Stimulated activated CD8-positive, alpha-beta memory T cell treated with anti-CD3 and anti-CD28 coated beads, Interleukin-12 subunit alpha, Interleukin-12 subunit beta, amount 100 ng/mL, for 24 hours (primary cell): ENCODE results near the gene SETD3.

Experiments
- DNase-seq: peaks from one replicate; pipeline ENCODE4 v3.0.0-alpha.2; 2020; ENCODE audit errors: extremely low read depth

The SETD3 gene

DNA sequence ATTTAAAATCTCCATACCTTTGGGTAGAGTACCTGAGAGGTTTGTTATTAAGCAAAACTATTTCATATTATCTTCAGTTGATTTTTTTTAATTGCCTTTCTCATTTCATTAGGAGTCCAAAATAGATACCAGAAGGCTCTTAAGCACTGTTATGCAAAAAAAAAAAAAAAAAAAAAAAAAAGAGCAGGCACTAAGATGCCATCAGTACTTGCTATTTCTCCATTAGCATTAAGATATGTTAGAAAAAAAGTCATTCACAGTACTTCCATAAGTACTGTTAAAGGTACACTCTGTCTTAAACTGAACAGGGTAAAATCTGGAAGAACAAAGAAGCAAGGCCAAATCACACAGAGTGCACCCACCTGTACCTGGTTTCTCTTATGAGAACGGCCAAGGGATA lies 57.2 kb downstream of the SETD3 start:
- no peak for DNase-seq

DNA sequence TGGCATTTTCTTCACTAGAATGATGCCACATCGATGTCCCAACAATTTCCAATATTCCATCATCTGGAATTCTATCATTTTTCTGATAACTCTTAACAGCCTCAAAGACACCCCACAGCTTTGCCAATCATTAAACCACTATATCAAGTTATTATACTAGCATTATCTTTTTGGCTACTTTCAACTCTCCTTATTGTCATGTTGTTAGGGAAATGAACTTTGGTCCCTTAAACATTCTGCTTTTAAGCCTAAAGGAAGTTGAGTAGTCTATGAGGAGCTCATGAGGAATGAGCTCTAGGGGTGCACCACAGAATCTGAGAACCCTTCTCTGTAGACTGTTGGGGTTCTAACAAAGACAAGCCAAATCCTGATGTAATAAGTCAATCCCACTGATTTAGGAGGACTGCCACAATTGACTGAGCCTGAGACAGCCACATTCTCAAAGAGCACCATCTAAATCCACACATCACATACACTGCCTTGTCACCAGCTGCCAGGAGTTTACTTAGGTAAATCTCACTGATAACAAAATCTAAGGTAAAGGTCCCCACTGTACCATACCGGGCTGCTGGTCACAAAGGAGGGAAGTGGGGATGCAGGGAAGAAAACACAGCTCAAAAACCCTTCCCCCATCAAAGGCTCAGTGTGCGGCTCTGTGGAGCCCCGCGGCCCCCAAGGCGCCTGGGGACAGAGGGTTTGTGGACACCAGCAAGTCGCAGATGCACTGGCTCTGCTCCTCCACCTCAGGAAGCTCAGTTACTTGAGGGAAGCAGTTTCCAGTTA lies 58.2 kb downstream of the SETD3 start:
- DNase-seq = no peak

DNA sequence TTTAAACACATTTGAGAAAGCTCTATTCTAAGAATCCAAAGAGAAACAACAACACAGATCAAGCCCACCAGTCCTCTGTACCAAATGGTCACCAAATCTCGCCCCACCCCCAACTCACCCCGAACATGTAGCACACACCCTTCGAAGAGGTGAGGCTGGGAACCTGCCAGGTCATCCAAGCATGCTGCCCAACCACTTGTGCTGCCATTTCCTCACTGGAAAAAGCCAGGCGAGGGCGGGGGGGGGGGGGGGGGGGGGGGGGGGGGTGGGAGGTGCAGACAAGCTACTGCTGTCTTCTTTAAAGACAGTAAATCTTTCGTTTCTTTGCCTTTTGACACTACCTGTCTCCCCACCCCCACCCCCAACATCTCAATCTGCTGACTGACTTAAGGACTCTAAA lies 59.9 kb downstream of the SETD3 start:
- DNase-seq = no peak

DNA sequence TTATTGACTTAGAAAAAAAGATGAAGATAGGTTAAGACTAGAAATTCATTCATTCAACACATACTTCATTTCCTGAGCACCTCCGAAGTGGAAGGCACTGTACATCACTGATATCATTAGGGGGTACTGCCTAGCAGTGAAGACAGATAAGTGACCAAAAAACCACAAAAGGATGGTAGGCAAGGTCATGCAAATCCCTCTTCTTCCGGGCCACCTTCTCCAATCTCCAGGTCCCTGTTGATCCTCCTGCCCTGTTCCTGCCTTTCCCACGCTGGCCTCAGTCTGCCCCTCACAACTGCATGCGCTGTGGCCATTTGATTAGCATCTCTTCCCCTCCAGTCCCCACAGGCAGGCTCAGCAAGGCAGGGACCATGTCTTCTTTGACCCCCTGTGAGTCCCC lies 60.8 kb downstream of the SETD3 start:
- DNase-seq = no peak

DNA sequence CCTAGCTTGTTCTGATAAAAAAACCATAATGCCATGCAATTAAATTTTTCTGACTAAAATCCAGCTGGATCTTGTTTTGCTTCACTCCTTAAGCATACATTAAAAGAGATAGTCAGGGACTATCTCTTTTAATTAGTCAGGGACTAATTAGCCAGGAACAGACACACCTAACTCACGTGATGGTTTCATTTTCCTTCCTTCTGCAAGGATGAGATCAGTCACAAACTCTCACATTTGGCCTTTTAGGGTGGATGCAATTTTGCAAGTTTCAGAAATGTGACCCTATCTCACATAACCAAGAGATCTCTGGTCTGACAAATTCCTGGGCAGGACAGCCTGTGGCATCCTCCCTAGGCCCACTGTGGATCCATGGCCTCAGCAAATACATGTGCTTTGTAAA lies 62.4 kb downstream of the SETD3 start:
- DNase-seq = no peak

DNA sequence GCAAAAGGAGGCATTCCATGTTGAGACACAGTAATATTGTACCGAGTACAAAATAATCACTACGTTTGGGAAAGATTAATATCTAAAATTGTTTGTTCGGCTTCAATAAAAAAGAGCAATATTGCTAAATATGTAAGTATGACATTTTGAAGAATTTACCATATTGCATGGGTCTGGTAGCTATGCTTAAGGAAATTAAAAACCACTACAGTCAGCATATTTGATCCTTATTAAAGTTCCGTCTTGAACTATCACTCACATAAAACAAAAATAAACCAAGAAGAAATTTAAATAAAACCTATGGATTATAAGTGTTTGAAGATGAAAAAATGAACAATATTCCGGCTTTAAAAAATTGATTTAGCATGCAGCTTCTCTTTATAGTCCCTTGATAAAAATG lies 63.8 kb downstream of the SETD3 start:
- DNase-seq = no peak

DNA sequence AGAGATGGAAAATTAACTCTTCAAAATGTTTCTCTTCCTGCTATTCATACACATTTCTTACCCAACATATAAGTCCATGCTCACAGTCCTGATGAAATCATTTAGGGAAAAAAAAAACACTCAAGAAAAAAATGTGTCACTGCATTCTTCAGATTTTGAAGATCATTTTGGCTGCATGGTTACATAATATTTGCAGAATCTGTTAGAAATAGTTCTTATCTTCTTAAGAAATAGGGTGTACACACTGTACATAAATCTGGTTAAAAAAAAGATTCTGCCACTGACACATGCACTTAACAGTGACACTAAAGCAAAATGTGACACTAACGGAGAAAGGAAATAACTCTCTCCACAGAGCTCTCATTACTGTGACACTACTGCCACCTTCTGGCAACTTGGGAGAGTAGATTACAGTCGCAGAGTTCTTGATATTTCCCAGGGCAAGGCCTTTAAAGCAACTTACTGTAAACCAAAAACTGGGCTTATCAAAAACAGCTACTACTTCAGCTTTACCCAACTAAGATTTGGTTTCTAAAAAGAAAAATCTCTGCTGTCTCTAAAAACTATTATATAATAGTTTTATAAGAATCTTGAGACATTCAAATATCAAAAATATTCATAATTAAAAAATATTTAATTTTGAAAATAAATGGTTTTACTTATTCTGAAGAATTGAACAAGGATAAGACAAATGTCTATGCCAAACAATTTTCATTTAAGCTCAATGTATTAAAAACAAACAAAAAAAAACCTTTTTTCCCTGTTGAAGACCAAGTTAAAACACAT lies 65.0 kb downstream of the SETD3 start:
- DNase-seq = no peak

DNA sequence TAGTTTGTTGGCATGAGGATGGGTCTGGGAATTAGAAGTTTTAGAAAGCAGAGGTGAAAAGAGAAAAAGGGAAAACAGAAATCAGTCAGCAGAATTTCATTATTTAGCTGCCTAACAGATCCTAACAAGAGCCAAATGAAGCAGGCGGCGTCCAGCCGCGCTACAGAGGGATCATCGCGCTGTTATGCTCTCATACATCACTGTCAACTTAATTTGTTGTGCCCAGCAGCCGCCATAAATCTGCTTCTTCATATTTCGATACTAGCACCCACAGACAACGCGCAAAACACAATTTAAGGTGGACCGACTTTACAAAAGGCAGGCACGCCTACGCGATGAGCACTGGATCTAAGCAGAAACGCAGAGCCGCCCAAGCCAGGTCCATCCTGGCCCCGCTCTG lies 66.7 kb downstream of the SETD3 start:
- DNase-seq = no peak

DNA sequence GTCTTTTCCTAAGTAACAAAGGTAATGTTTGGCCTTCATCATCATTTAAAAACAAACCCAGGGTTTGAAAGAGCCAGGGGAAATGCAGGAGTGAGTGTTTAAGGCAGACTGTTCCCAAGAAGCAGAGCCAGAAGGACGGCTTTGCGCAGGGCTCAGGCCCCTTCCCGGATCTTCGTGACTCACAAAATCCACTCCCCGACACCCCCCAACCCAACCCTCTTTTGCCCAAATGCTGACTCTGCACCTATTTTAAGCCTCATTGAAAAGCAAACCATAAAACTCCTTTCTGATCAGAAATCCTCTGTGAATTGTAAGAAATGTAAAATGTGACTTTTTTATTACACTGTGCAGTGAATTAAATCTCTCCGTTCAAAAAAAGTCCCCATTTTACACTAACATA lies 67.5 kb downstream of the SETD3 start:
- DNase-seq = no peak

DNA sequence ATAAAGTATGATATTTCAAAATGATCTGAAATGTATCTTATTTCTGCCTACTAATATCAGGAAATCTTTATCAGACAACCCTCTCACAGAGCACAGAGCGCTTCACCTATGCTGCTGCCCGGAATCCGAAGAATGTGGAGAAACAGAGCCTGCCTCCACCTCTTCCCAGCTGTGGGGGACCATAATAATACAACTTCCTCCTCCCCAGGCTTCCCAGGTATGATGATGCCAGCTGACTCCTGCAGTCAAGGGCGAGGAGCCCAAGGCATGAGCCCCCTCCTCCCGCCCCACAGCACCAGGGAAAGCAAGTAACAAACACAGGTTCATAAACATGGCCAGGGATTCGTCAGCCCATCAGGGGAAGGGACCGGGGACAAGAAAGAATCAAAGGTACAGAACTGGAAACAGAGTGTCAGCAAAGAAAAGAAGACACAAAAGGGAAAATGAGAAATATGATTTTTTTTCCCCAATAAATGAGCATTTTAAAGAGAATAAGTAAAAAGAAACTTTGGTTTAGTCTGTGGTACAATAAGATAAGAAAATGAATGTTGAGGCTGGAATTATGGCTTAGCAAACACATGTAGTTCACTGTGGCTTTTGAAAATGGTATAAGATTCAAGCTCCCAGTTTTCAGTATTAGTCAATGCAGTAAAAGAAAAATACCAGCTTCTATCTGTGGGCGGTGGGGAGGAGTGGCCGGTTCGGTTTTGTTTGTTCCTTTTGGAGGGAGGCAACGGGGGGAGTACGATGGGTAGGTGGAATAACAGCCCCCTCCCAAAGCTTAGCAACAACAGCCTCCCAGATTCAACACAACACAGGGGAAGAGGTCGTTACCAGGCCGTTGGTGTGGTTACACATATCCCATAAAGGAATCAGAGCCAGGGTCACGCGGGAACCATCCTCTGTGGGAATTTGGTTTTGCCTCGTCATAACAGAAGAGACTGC lies 68.3 kb downstream of the SETD3 start:
- DNase-seq = no peak

DNA sequence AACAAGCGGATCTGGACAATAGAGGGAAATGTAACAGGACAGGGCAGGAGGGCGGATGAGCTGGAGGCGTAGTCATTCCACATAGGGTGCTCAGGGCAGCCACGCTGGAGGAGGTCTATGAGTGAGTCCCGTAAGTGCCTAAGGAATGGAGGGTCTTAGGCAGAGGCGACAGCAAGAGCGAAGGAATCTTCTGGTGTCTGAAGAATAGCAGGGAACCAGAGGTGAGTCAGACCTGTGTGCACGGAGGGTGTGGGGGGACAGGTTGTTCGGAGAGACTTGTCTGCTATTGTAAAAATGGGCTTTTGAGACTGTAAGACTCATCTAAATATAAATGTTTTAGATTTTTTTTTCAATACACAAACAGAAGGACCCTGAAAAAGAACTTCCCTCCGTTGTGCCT lies 70.6 kb downstream of the SETD3 start:
- no peak for DNase-seq

DNA sequence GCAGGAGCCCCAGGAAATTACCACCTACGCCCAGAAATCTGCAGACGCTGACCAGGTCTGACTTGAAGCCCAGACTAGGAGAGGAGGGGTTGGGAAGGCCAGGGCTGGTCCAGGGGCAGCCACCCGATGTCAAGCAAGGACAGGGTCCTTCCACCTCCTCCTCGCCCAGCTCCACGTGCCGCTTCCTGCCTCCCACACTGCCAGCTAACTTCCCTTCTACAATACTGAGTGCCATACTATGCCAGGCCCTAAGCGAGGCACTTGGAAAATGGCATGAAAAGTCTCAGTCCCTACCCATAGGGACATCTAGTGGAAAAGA lies 71.7 kb downstream of the SETD3 start:
- no peak for DNase-seq

DNA sequence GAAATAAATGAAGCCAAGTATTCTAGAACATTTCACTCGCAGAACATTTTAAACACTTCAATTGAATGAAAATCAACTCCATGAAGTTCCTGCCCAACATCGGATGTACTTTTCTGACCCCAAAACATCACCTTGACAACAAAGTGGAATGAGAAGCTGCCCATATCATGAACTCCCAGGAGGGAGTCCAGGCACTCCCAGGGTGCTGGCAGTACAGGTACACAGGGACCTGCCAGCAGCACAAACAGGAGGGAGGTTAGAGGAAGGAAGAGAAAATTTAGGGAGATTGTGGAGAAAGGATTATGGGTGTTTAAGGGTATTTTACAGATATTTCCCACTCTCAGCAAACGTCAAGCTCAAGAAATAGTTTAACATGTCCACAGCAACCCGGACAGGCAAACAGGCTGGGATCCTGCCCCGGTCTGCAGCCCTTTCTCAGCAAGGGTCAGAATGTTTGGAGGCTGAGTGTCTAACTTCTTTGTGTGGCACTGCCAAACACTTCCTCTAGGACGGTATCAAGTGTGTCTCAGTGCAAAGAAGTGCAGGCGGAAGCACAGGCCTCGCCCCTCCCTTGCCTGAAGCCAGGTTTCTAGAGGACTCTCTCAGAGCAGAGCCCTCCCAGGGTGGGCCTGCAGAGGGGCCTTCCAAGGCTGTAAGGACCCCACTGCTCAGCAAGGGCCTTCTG lies 72.2 kb downstream of the SETD3 start:
- DNase-seq = no peak

DNA sequence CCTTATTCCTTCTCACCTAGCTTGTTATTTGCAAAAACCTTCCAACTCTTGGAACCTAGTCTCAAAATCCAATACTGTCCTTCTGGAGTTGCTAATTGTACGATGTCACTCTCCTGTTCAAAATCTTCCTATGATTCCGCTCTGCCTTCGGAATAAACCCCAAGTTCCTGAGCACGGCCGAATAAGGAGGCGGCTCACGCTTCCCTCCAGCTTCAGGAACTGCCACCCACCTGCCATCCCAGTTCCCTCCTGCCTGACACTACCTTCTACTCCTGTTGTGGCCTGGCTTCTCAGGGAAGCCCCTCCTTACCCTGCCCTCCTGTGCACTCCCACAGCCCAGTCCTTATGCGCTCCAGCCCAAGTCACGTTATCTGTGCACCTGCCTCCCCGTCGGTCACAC lies 73.2 kb downstream of the SETD3 start:
- DNase-seq = no peak

DNA sequence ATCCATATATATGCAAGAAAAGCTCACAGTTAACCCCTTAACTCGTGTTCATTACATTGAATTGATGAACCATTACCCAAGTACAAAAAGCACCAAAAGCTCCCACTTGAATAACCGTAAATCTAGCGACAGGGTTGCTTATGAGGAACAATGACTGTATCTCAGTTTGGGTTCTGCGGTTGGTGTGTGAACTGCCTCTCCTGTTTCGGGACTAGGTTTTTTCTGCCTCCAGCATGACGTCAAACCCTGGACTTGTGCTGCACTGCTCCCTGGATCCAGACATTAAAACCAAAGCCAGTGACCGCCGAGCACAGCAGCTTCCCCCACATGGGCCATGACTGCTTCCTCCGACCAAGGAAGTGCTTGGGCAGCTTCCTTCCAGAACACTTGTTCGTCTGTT lies 77.7 kb downstream of the SETD3 start:
- DNase-seq = no peak

DNA sequence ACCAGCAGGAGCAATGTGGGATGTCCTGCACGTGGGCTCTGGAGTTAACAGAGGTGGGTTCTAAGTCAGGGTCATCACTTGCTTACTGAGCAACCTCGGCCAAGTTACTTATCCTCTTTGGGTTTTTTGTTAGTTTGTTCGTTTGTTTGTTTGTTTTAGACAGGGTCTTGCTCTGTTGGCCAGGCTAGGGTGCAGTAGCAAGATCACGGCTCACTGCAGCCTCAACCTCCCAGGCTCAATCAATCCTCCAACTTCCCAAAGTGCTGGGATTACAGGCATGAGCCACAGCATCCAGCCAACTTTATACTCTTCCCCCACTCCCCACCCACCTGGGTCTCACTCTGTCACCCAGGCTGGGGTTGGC lies 78.4 kb downstream of the SETD3 start:
- DNase-seq = no peak

DNA sequence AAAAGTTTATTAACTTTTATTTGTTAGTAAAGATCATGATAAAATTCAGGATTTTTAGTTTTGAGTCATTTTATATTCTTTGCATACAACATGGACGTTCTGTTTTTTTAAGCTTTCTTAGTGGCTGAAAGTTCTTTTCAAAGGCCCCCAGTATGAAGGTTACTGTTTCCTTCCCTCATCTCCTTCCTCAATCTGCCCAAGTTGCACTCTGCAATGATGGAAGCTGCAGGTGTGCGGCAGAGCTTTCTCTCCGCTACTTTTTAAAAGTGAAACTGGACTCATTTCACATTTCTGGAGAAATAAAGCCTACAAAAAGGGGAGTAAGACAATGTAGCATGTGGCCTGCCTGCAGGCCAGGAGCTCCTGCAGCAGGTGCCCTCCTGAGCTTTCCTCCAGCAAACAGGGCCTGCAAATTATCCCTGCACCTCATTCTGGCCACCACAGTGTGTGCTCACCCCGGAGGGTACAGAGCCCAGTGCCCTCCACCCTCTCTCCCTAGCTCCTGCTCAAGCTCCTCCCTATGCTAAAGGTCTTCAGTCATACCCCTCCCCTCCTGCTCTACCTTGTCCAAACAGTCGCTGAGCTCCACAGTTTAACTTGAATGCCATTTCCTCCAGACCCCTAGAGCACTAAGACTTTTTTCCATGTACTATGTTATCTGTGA lies 78.9 kb downstream of the SETD3 start:
- DNase-seq = no peak

DNA sequence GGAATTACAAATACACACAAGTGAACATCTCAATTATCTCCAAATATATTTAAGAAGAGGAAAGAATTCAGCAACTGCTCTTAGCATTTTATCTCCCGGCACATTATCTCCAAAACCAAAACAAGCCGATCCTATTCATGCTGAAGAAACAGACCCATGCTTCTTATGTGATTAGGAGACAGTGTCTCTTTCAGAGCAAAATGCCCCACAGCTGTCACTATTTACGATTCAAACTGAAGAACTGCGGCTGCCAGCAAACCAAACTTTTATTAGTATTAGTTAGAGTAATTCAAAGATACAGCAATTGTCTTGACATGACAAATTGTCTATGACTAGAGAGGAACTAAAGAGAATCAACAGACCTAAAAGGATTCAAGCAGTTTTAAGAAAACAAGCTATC lies 79.4 kb downstream of the SETD3 start:
- DNase-seq = no peak

DNA sequence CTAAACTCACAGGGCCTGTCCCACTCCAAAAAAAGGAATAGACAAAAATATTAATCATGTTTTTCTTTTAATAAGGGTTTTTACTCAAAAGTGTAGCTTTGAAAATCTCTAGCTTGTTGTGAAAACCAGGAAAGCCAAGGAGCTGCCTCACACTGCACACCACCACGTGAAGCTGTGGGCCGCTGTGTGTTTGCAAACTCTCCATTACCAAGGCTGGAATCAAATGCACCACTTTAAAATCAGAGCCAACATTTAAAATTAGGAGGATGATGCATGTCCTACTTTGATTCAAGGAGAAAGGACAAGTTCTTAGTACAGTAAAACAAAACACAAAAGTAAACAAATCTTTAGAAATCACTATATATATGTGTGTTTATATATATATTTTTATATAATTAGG lies 83.0 kb downstream of the SETD3 start:
- DNase-seq = no peak

DNA sequence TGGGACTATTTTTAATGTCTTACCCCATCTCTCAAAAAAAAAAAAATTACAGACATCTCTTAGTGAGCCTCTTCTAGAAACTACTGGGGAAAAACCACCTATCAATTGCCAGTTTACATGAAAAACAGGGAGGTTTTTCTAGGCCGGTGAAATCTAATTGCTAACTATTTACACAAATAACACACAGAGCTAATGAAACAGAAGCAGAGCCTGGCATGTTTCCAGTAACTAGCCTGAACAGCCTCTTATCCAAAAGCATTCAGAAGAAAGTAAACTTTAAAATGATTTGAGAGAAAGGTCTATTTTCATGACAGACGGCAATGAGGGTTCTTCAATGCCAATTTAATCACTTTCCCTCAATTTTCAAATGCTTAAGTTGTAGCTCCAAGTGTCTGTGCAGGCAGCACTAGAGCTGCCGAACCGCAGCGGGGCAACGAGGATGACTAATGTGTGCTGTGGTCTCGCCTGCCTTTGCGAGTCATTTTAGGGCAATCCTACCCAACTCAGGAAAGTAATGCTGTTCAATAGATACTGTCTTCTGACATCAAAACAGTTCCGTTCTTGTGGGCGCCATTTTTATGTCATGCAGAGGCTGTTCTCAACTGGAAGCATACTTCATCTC lies 84.6 kb downstream of the SETD3 start:
- DNase-seq = no peak

DNA sequence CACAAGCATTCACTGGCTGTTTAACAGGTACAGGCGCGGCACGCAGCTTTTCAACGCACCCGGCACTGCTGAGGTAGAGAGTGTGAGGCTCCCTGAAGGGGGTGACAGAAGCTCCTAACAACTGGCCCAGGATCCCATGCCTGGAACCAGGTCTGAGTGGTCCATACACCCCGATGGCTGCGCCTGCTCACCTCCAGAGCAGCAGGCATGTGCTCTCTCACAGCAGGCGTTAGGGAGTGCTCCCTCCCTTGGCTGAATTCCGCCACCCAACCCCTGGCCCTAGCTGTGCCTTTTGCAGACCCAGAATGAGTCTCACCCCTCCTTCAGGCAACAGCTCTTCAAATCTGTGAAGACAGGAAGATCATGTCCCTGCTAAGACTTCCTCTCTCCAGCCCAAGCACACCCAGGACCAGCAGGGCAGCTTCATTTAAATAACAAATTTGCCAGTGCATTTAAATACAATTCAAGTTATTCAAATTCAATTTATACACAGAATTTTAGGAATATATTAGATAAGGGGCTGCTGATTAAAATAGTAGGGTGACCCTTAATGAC lies 86.0 kb downstream of the SETD3 start:
- DNase-seq = no peak
